K562 (cell line): Measurements from ENCODE around the gene ISG20L2. TPM values are rescaled to one million over a fixed set of nuclear protein-coding genes. Genes with fewer than 3 reads are reported as not detected.

Experiments used
- ARID1B ChIP-seq: fragments of 450-650 bp; IDR thresholded peaks from 2 replicates; pipeline ENCODE4 v1.6.1; 2016; ENCODE audit warnings: antibody characterized with exemption, mild to moderate bottlenecking, inconsistent platforms
- CC2D1A ChIP-seq: fragments of 450-650 bp; IDR thresholded peaks from 2 replicates; pipeline ENCODE4 v1.6.1; 2017; ENCODE audit warnings: mild to moderate bottlenecking
- ELF2 ChIP-seq: fragments of 250-450 bp; sonication (Bioruptor Pico); IDR thresholded peaks from 2 replicates; pipeline ENCODE4 v1.5.0; 2021; ENCODE audit warnings: mild to moderate bottlenecking
- EP400 ChIP-seq: fragments of 450-650 bp; IDR thresholded peaks from 2 replicates; pipeline ENCODE4 v1.6.1; 2017; ENCODE audit warnings: antibody characterized with exemption, mild to moderate bottlenecking, moderate library complexity
- ERF ChIP-seq: fragments of 450-650 bp; formaldehyde crosslinking; IDR thresholded peaks from 2 replicates; pipeline ENCODE4 v1.4.0; 2020; ENCODE audit warnings: mild to moderate bottlenecking, mixed read lengths
- FOXK2 ChIP-seq, 2 experiments: fragments of 450-650 bp; IDR thresholded peaks in 1 of 2; conservative IDR thresholded peaks in 1 of 2; 2 replicates each; pipeline ENCODE4 v1.6.1; 2016; ENCODE audit warnings: low read depth in 2 of 2, mild to moderate bottlenecking in 1 of 2
- HBP1 ChIP-seq: fragments of 450-650 bp; formaldehyde crosslinking; IDR thresholded peaks from 2 replicates; pipeline ENCODE4 v1.4.0; 2022; ENCODE audit warnings: missing genetic modification characterization
- HNRNPL ChIP-seq: fragments of 200-400 bp; formaldehyde crosslinking; IDR thresholded peaks from 2 replicates; pipeline ENCODE4 v1.6.1; 2017; ENCODE audit warnings: low read depth, mild to moderate bottlenecking, low read length
- JUNB ChIP-seq: fragments of 450-650 bp; formaldehyde crosslinking; conservative IDR thresholded peaks from 2 replicates; pipeline ENCODE4 v1.4.0; 2020; ENCODE audit warnings: mild to moderate bottlenecking
- KLF6 ChIP-seq: fragments of 250-450 bp; sonication (Bioruptor Pico); IDR thresholded peaks from 2 replicates; pipeline ENCODE4 v1.4.0; 2020; ENCODE audit warnings: mild to moderate bottlenecking, moderate library complexity, borderline replicate concordance
- LARP7 ChIP-seq: fragments of 450-650 bp; IDR thresholded peaks from 2 replicates; pipeline ENCODE4 v1.6.1; 2016
- RBM17 ChIP-seq: fragments of 200-400 bp; formaldehyde crosslinking; IDR thresholded peaks from 2 replicates; pipeline ENCODE4 v1.6.1; 2017; ENCODE audit warnings: low read depth, mild to moderate bottlenecking, low read length, borderline replicate concordance
- SMAD4 ChIP-seq: fragments of 250-450 bp; sonication (Bioruptor Pico); conservative IDR thresholded peaks from 2 replicates; pipeline ENCODE4 v1.8.0; 2021; ENCODE audit warnings: inconsistent platforms, mild to moderate bottlenecking, moderate library complexity
- SMC3 ChIP-seq: conservative IDR thresholded peaks from 2 replicates; pipeline ENCODE4 v1.6.1; 2011; ENCODE audit warnings: low read depth, low read length, improper control_type of control experiment; ENCODE audit not compliant: insufficient read depth
- STAT6 ChIP-seq: sonication (generic); formaldehyde crosslinking; IDR thresholded peaks from 2 replicates; pipeline ENCODE4 v1.8.1; 2023; ENCODE audit warnings: mild to moderate bottlenecking, missing genetic modification reagents
- TFAP4 ChIP-seq: sonication (generic); formaldehyde crosslinking; IDR thresholded peaks from 2 replicates; pipeline ENCODE4 v1.8.0; 2022; ENCODE audit warnings: missing genetic modification reagents, mild to moderate bottlenecking, moderate library complexity, borderline replicate concordance
- ZBTB49 ChIP-seq: sonication (generic); formaldehyde crosslinking; IDR thresholded peaks from 2 replicates; pipeline ENCODE4 v1.8.0; 2022; ENCODE audit warnings: missing genetic modification reagents, mild to moderate bottlenecking, borderline replicate concordance
- ZNF253 ChIP-seq: fragments of 250-450 bp; sonication (Bioruptor Pico); conservative IDR thresholded peaks from 2 replicates; pipeline ENCODE4 v1.6.1; 2021; ENCODE audit warnings: mild to moderate bottlenecking
- ZNF431 ChIP-seq: sonication (generic); formaldehyde crosslinking; IDR thresholded peaks from 2 replicates; pipeline ENCODE4 v1.8.0; 2022; ENCODE audit warnings: mild to moderate bottlenecking, missing genetic modification reagents
- ZNF57 ChIP-seq: fragments of 450-650 bp; formaldehyde crosslinking; IDR thresholded peaks from 2 replicates; pipeline ENCODE4 v1.4.0; 2020; ENCODE audit warnings: mild to moderate bottlenecking, moderate library complexity
- ZNF695 ChIP-seq: fragments of 450-650 bp; formaldehyde crosslinking; IDR thresholded peaks from 2 replicates; pipeline ENCODE4 v1.4.0; 2020; ENCODE audit warnings: mild to moderate bottlenecking, moderate library complexity
- polyA plus RNA-seq, 8 experiments: library from polyadenylated mRNA; depleted of rRNA in 4 of 8; stranded (reverse) in 5 of 8; unstranded in 3 of 8; fragments of >200 nt; fragmentation: Nextera tagmentation in 2 of 8; fragmentation: Illumina TruSeq in 1 of 8; extraction: Ambion mirVana in 2 of 8; extraction: Trizol in 1 of 8; gene quantifications; 2 replicates each; pipeline versions ENCODE4 v1.2.1 to v1.2.3, GENCODE V29; 2011 to 2014; ENCODE audit warnings: inconsistent platforms in 1 of 8, missing spikeins in 1 of 8
- total RNA-seq, 7 experiments: library from RNA; depleted of rRNA in 6 of 7; stranded (reverse); fragments of >200 nt in 6 of 7; fragmentation: Illumina TruSeq in 2 of 7; extraction: Trizol in 2 of 7; gene quantifications; 2 replicates each; pipeline versions ENCODE4 v1.2.1 to v1.2.3, GENCODE V29; 2011 to 2021; ENCODE audit warnings: low replicate concordance in 1 of 7

Gene ISG20L2
- total and polyA plus RNA-seq, 9 of the 15 experiments (the other 6 are each of a cell fraction or from before 2014, with no cell fraction given), result 21.3 to 130 (median 50.3) TPM

GRCh38 chr1:156728599-156729462 lies at the start of gene ISG20L2 (continued):
- TF ChIP-seq TFAP4 (CRISPR knock-in tag) (no peak; the same call in none of the 2 replicates), STAT6 (CRISPR knock-in tag) (peak; percentile 97; the same call in 1 of the 2 replicates), SMC3 (0 out of 2 replicates have a peak, but pooled peaks have one; percentile 18), RBM17 (no peak), EP400 (peak; percentile 88), HBP1 (CRISPR knock-in tag) (no peak), JUNB (CRISPR knock-in tag) (no peak), CC2D1A (no peak), LARP7 (no peak), ZNF431 (CRISPR knock-in tag) (no peak), KLF6 (CRISPR knock-in tag) (no peak), ZBTB49 (CRISPR knock-in tag) (no peak), ZNF57 (CRISPR knock-in tag) (no peak), SMAD4 (CRISPR knock-in tag) (no peak), ELF2 (CRISPR knock-in tag) (no peak), HNRNPL (no peak), ERF (CRISPR knock-in tag) (peak; percentile 42; the same call in 1 of the 2 replicates), ZNF695 (CRISPR knock-in tag) (no peak), ARID1B (peak; percentile 41; the same call in 1 of the 2 replicates), ZNF253 (no peak), FOXK2 (conservative IDR thresholded peaks at IDR 0.05 in 1 of 2, IDR thresholded peaks at IDR 0.05 in 1 of 2; ENCODE audit: low read depth in 2 of 2) (peak; percentile 58 to 86)
